ENCODE measurements around the gene C2orf80.

C2orf80 gene

GRCh38 chr2:208189810-208190503 lies at the start of gene C2orf80:
Gene C2orf80, minus strand, starts transcription at chr2:208190030. Its CDS starts 3,044 bp downstream, at chr2:208186986.
- H3K4me3 ChIP-seq (ENCODE audit: low read length), result no peak within 1 kb of the TSS
- no peak for DNase-seq (ENCODE audit: low read depth)
- TF ChIP-seq, protein P1, sequence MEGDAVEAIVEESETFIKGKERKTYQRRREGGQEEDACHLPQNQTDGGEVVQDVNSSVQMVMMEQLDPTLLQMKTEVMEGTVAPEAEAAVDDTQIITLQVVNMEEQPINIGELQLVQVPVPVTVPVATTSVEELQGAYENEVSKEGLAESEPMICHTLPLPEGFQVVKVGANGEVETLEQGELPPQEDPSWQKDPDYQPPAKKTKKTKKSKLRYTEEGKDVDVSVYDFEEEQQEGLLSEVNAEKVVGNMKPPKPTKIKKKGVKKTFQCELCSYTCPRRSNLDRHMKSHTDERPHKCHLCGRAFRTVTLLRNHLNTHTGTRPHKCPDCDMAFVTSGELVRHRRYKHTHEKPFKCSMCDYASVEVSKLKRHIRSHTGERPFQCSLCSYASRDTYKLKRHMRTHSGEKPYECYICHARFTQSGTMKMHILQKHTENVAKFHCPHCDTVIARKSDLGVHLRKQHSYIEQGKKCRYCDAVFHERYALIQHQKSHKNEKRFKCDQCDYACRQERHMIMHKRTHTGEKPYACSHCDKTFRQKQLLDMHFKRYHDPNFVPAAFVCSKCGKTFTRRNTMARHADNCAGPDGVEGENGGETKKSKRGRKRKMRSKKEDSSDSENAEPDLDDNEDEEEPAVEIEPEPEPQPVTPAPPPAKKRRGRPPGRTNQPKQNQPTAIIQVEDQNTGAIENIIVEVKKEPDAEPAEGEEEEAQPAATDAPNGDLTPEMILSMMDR (IDR thresholded peaks at IDR 0.05; ENCODE audit: insufficient read depth, low read depth, low read length, missing control alignments), result no peak

DNA sequence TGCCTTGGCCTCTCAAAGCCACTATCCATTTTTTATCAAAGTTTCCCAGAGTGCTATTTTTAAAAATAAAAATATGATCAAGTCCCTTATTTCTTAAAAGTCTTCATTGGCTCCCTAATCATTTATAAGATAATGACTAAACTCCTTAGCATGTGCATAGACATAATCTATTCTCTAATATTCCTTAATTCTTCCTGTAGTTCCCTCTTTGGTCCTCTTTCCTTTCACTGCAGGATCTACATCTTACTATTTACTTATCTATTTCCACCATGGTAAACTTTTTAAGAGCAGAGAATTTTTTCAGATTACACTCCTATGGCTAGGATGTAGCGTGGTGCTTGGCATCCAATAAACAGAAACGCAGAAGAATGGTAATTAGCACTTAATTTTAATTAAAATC lies 46.0 kb upstream of the C2orf80 start:
- DNase-seq (ENCODE audit: low read depth), result no peak
- TF ChIP-seq, protein P1 (IDR thresholded peaks at IDR 0.05; ENCODE audit: insufficient read depth, low read depth, low read length, missing control alignments), result no peak
- no peak overlapping the region for H3K4me3 ChIP-seq (ENCODE audit: low read length)

- DNase-seq (ENCODE audit: low read depth), result no peak
- TF ChIP-seq, protein P1 (IDR thresholded peaks at IDR 0.05; ENCODE audit: insufficient read depth, low read depth, low read length, missing control alignments), result no peak
- no peak overlapping the region for H3K4me3 ChIP-seq (ENCODE audit: low read length)
Observed at GRCh38 chr2:208234786-208235185, 45.0 kb upstream of the C2orf80 start.

DNA sequence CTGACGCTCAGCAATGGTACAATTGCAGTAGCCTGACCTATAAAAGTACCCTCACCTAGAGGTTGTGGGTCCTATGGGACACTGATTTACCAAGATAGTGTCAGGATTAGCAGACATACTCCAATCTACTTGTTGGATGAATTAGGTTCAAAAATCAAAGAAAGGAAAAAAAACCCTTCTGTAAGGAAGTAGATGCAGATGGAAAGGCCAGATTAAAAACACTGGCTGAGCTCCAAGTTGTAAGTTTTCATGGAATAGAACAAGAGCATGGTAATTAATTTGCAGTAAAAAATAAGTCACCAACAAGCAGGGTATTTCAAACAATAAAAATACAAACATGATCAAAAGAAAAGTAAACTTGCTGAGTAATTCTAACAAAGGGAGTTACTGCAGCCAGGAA lies 38.6 kb upstream of the C2orf80 start:
- TF ChIP-seq, protein P1 (IDR thresholded peaks at IDR 0.05; ENCODE audit: insufficient read depth, low read depth, low read length, missing control alignments), result no peak
- no peak for DNase-seq (ENCODE audit: low read depth)
- H3K4me3 ChIP-seq (ENCODE audit: low read length), result no peak overlapping the region

DNA sequence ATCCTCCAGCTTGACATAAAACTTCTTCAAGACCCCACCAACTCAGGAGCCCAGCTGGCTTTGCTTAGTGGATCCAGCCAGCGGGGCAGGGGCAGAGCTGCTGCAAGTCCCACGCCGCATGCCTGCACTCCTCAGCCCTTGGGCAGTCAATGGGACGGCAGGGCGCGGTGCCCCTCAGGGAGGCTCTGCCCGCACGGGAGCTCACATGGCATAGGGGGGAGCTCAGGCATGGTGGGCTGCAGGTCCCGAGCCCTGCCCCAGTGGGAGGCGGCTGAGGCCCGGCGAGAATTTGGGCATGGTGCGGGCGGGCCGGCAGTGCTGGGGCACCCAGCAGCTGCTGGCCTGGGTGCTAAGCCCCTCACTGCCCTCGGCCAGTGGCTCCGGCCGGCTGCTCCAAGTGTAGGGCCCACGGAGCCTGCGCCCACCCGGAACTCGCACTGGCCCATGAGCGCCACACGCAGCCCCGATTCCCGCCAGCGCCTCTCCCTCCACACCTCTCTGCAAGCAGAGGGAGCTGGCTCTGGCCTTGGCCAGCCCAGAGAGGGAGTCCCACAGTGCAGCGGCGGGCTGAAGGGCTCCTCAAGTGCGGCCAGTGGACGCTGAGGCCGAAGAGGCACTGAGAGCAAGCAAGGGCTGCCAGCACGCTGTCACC lies 37.9 kb upstream of the C2orf80 start:
- TF ChIP-seq, protein P1 (IDR thresholded peaks at IDR 0.05; ENCODE audit: insufficient read depth, low read depth, low read length, missing control alignments), result no peak
- DNase-seq (ENCODE audit: low read depth), result no peak
- no peak overlapping the region for H3K4me3 ChIP-seq (ENCODE audit: low read length)

DNA sequence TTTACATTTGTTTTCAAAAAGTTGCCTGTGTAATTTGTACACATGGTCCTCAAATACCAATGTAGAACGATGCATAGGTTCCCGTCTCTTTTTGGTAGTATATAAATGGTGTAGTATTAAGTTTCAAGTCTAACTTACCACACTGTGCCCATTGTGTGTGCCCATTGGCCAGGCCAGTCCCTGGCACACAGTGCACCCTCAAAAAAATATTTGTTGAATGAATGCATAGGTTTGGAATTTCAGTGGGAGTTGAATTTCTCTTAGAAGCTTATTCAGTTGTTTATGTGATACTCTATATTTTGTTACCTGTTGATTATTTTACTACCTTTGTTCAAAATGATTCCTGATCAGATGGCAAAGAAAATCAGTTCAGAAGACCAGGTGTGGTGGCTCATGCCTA lies 35.0 kb upstream of the C2orf80 start:
- H3K4me3 ChIP-seq (ENCODE audit: low read length), result no peak overlapping the region
- peak; percentile 24 for DNase-seq (ENCODE audit: low read depth)
- TF ChIP-seq, protein P1 (IDR thresholded peaks at IDR 0.05; ENCODE audit: insufficient read depth, low read depth, low read length, missing control alignments), result no peak
